Endothelial cell of umbilical vein (primary cell): ENCODE measurements around the gene IL3. TPM values are rescaled to one million over a fixed set of nuclear protein-coding genes. Genes with fewer than 3 reads are reported as not detected.

Source experiments
- BruUV-seq: library from RNA; stranded (reverse); fragments of 400-500 nt; replicated peaks from 2 replicates; lab custom pipeline; 2021; lab: Mats Ljungman, UMichigan
- CTCF ChIA-PET: fragments of 300-600, 350-600 bp; sonication (Branson Sonifier 250); formaldehyde crosslinking; loops from one replicate; lab custom pipeline; 2021; ENCODE audit warnings: antibody characterized with exemption, inconsistent platforms; lab: Charles Lee
- POLR2A ChIA-PET: fragments of 300-600, 350-600 bp; sonication (Branson Sonifier 250); formaldehyde crosslinking; loops from one replicate; lab custom pipeline; 2021; ENCODE audit warnings: antibody characterized with exemption, inconsistent platforms; lab: Charles Lee
- DNase-seq: peaks from one replicate; pipeline ENCODE4 v3.0.0-alpha.2; 2011; ENCODE audit warnings: low read depth, low spot score
- FAIRE-seq: peaks from 2 replicates; lab custom pipeline; 2011; peaks lifted over from hg19 to GRCh38; lab: Jason Lieb, UNC
- H2AFZ ChIP-seq: 2 replicates; pipeline ENCODE4 v1.6.0; 2012; ENCODE audit warnings: low read depth, low read length, control low read depth, inconsistent platforms
- H3K27ac ChIP-seq: 2 replicates; pipeline ENCODE4 v1.5.1; 2011; ENCODE audit warnings: low read depth, mild to moderate bottlenecking, control low read depth, low read length, moderate library complexity; ENCODE audit not compliant: insufficient read depth
- H3K27me3 ChIP-seq, 2 experiments: 2 replicates each; pipeline versions ENCODE4 v1.6.0 to v1.6.1; 2011; ENCODE audit warnings: low read length in 2 of 2, mixed read lengths in 1 of 2; ENCODE audit not compliant: control insufficient read depth in 2 of 2, insufficient read depth in 2 of 2
- H3K36me3 ChIP-seq, 2 experiments: 2 replicates in 1 of 2; 3 replicates in 1 of 2; pipeline ENCODE4 v1.5.1; 2011; ENCODE audit warnings: low read length in 2 of 2, mild to moderate bottlenecking in 1 of 2, moderate library complexity in 1 of 2; ENCODE audit not compliant: control insufficient read depth in 2 of 2, insufficient read depth in 2 of 2; ENCODE audit errors: extremely low read depth in 1 of 2
- H3K4me1 ChIP-seq: 3 replicates; pipeline ENCODE4 v1.5.1; 2011; ENCODE audit warnings: mild to moderate bottlenecking, low read length; ENCODE audit not compliant: control insufficient read depth, insufficient read depth; ENCODE audit errors: extremely low read depth
- H3K4me2 ChIP-seq: 2 replicates; pipeline ENCODE4 v1.6.1; 2011; ENCODE audit warnings: low read length, control low read depth, mixed read lengths; ENCODE audit not compliant: insufficient read depth
- H3K4me3 ChIP-seq, 3 experiments: fragments of 200-600 bp in 1 of 3; sonication (generic), shearing (Covaris generic) in 1 of 3; replicated peaks in 1 of 3; 2 replicates each; pipeline ENCODE4 v1.5.1; 2011 to 2016; ENCODE audit warnings: control low read depth in 3 of 3, low read length in 3 of 3, mild to moderate bottlenecking in 2 of 3, inconsistent platforms in 1 of 3, low read depth in 1 of 3, moderate library complexity in 1 of 3; ENCODE audit not compliant: insufficient read depth in 1 of 3
- H3K79me2 ChIP-seq: 2 replicates; pipeline ENCODE4 v1.6.0; 2012; ENCODE audit warnings: low read length, inconsistent platforms; ENCODE audit not compliant: control insufficient read depth, insufficient read depth
- H3K9ac ChIP-seq: replicated peaks from 2 replicates; pipeline ENCODE3; 2011; ENCODE audit warnings: low read length, control low read depth; ENCODE audit not compliant: insufficient read depth; ENCODE audit errors: extremely low read depth
- H3K9me1 ChIP-seq: replicated peaks from 3 replicates; pipeline ENCODE4 v1.6.0; 2011; ENCODE audit warnings: mild to moderate bottlenecking, low read length; ENCODE audit not compliant: control insufficient read depth, insufficient read depth; ENCODE audit errors: extremely low read depth
- H3K9me3 ChIP-seq: replicated peaks from 2 replicates; pipeline ENCODE4 v1.5.1; 2012; ENCODE audit warnings: low read length, inconsistent platforms; ENCODE audit not compliant: control insufficient read depth, insufficient read depth
- H4K20me1 ChIP-seq: replicated peaks from 2 replicates; pipeline ENCODE3; 2011; ENCODE audit warnings: mild to moderate bottlenecking, low read length; ENCODE audit not compliant: control insufficient read depth, insufficient read depth; ENCODE audit errors: extremely low read depth
- CTCF ChIP-seq, 2 donors: IDR thresholded peaks; 1 replicate in 1 of 2; 2 replicates in 1 of 2; pipeline ENCODE4 v1.5.1; 2011; ENCODE audit warnings: low read length in 2 of 2, mild to moderate bottlenecking in 2 of 2, moderate library complexity in 2 of 2, control low read depth in 1 of 2, inconsistent platforms in 1 of 2, low read depth in 1 of 2; ENCODE audit not compliant: insufficient read depth in 1 of 2; ENCODE audit errors: extremely low read depth in 1 of 2
- EZH2 ChIP-seq: IDR thresholded peaks from 2 replicates; pipeline ENCODE4 v1.6.1; 2012; ENCODE audit warnings: borderline replicate concordance, low read depth, mild to moderate bottlenecking, moderate library complexity, low read length, inconsistent platforms; ENCODE audit not compliant: severe bottlenecking
- FOS ChIP-seq: IDR thresholded peaks from 2 replicates; pipeline ENCODE4 v1.6.1; 2011; ENCODE audit warnings: mild to moderate bottlenecking, low read length, moderate library complexity, borderline replicate concordance; ENCODE audit not compliant: insufficient read depth
- GATA2 ChIP-seq: IDR thresholded peaks from 2 replicates; pipeline ENCODE4 v1.7.0; 2011; ENCODE audit warnings: low read depth, mild to moderate bottlenecking, moderate library complexity, mixed read lengths, low read length; ENCODE audit not compliant: insufficient read length, insufficient read depth
- JUN ChIP-seq: IDR thresholded peaks from 2 replicates; pipeline ENCODE4 v1.6.1; 2011; ENCODE audit warnings: borderline replicate concordance, low read depth; ENCODE audit not compliant: insufficient read length, insufficient read depth
- MAX ChIP-seq: IDR thresholded peaks from 2 replicates; pipeline ENCODE4 v1.6.1; 2011; ENCODE audit not compliant: insufficient read depth, insufficient read length
- MYC ChIP-seq: IDR thresholded peaks from one replicate; pipeline ENCODE4 v1.6.1; 2011; ENCODE audit warnings: mild to moderate bottlenecking, low read depth, low read length
- POLR2A ChIP-seq: IDR thresholded peaks from 2 replicates; pipeline ENCODE4 v1.6.1; 2012; ENCODE audit warnings: low read depth, mild to moderate bottlenecking, control low read depth, low read length
- POLR2AphosphoS5 ChIP-seq: IDR thresholded peaks from 2 replicates; pipeline ENCODE4 v1.6.1; 2012; ENCODE audit warnings: low read depth, mild to moderate bottlenecking, control low read depth, low read length, moderate library complexity; ENCODE audit not compliant: insufficient read depth
- dilution Hi-C: fragments of 300-500 bp; cut with MboI; formaldehyde crosslinking; loops from one replicate; pipeline ENCODE4 v1.15.0; 2019; ENCODE audit warnings: low sequenced_read_pairs; ENCODE audit not compliant: extremely low pct_ligation_motif_present
- intact Hi-C: fragments of 100-400 bp; cut with micrococcal nuclease; formaldehyde crosslinking; loops from one replicate; pipeline ENCODE4 v1.10.0; 2022
- polyA plus RNA-seq, 4 experiments: library from polyadenylated mRNA; depleted of rRNA in 3 of 4; stranded (reverse) in 3 of 4; unstranded in 1 of 4; fragments of >200 nt; gene quantifications; 2 replicates each; pipeline versions ENCODE4 v1.2.1 to v1.2.3, GENCODE V29; 2011 to 2012; ENCODE audit warnings: missing spikeins in 1 of 4
- total RNA-seq: library from RNA; stranded (reverse); gene quantifications from 2 replicates; pipeline ENCODE4 v1.2.3, GENCODE V29; 2021

Gene IL3
- total and polyA plus RNA-seq, 2 donors (not counting 3 experiments of a cell fraction or from before 2014, with no cell fraction given): not detected

- intact Hi-C loops: no loop called here
- no TSS peak for BruUV-seq
- H3K27me3 ChIP-seq: no peaks in the 10 kb centered on the region
- peaks cover 26% of the 10 kb centered on the region for H3K4me1 ChIP-seq
- no peak overlapping the region for H3K9ac ChIP-seq
- H3K36me3 ChIP-seq: no peaks in the 10 kb centered on the region
- H3K9me1 ChIP-seq: no peaks in the 10 kb centered on the region
- no peaks in the 10 kb centered on the region for H3K9me3 ChIP-seq
- H3K4me3 ChIP-seq: no peak overlapping the region
- CTCF ChIA-PET: interaction anchor here (1.0 kb wide), 2 partner anchors 15 to 63 kb away, joined by 3 to 4 read pairs; no protein-coding TSS in a partner anchor
- DNase-seq: peak; percentile 36
- no peak for TF ChIP-seq FOS
- TF ChIP-seq JUN: no peak
- peak; percentile 83 for TF ChIP-seq GATA2
- H2AFZ ChIP-seq: no peak overlapping the region
- H3K27ac ChIP-seq: no peak overlapping the region
- no peak overlapping the region for H3K4me2 ChIP-seq
- FAIRE-seq: peak; percentile 63
- dilution Hi-C loops: no loop called here
- POLR2A ChIA-PET: interaction anchor here (1.0 kb wide), 1 partner anchor 15 kb away, joined by 3 read pairs; no protein-coding TSS in a partner anchor
- H4K20me1 ChIP-seq: no peaks in the 10 kb centered on the region
- no peaks in the 10 kb centered on the region for H3K79me2 ChIP-seq
These were observed 10.2 kb downstream of the IL3 start for GRCh38 chr5:132070460-132071337.

- no TSS peak for BruUV-seq
- no peak for DNase-seq
- H3K27me3 ChIP-seq: no peaks in the 10 kb centered on the region
- TF ChIP-seq CTCF (IDR thresholded peaks at IDR 0.05; ENCODE audit: extremely low read depth in 1 of 2, insufficient read depth in 1 of 2, low read depth in 1 of 2, low read length in 2 of 2) (no peak), MAX (no peak), EZH2 (no peak), FOS (no peak), GATA2 (no peak), POLR2AphosphoS5 (no peak), MYC (no peak), POLR2A (no peak)
- dilution Hi-C loops: no loop called here
- no peaks in the 10 kb centered on the region for H4K20me1 ChIP-seq
- no peaks in the 10 kb centered on the region for H3K79me2 ChIP-seq
- no peak overlapping the region for H3K4me3 ChIP-seq
- intact Hi-C loops: no loop called here
- H3K27ac ChIP-seq: no peak overlapping the region
- H3K4me1 ChIP-seq: peaks cover 26% of the 10 kb centered on the region
- CTCF ChIA-PET: interaction anchor here (1.0 to 1.3 kb wide), 3 partner anchors 15 to 63 kb away, joined by 3 to 5 read pairs (median 4); no protein-coding TSS in a partner anchor
- no peaks in the 10 kb centered on the region for H3K9me1 ChIP-seq
- no peak for FAIRE-seq
- H3K36me3 ChIP-seq: no peaks in the 10 kb centered on the region
- H3K9ac ChIP-seq: no peak overlapping the region
- H3K4me2 ChIP-seq: no peak overlapping the region
- no peaks in the 10 kb centered on the region for H3K9me3 ChIP-seq
- POLR2A ChIA-PET: interaction anchor here (1.0 kb wide), 1 partner anchor 15 kb away, joined by 3 read pairs; no protein-coding TSS in a partner anchor
- no peak overlapping the region for H2AFZ ChIP-seq
These were observed 10.9 kb downstream of the IL3 start for GRCh38 chr5:132071338-132071707.
